ENCODE data around the gene LRTM2.

LRTM2 gene

GRCh38 chr12:1877169-1877878 lies 57.0 kb downstream of the LRTM2 start:
- Histone ChIP-seq H3K27me3 (peaks cover 13% of the 10 kb centered on the region), H3K36me3 (no peaks in the 10 kb centered on the region), H3K9me3 (no peaks in the 10 kb centered on the region), H3K27ac (no peak overlapping the region), H3K4me3 (ENCODE audit: low read depth in 1 of 2, low read length in 1 of 2) (no peak overlapping the region), H3K4me1 (ENCODE audit: control insufficient read depth in 1 of 2, insufficient read depth in 1 of 2, low read depth in 1 of 2, low read length in 1 of 2) (no peaks in the 10 kb centered on the region)
- no peak for TF ChIP-seq CTCF (IDR thresholded peaks at IDR 0.05)

GRCh38 chr12:1878214-1878613 lies 57.8 kb downstream of the LRTM2 start:
- H3K27ac ChIP-seq = no peak overlapping the region
- H3K9me3 ChIP-seq = no peaks in the 10 kb centered on the region
- H3K36me3 ChIP-seq = no peaks in the 10 kb centered on the region
- no peaks in the 10 kb centered on the region for H3K4me1 ChIP-seq (ENCODE audit: control insufficient read depth in 1 of 2, insufficient read depth in 1 of 2, low read depth in 1 of 2, low read length in 1 of 2)
- peaks cover 13% of the 10 kb centered on the region for H3K27me3 ChIP-seq
- no peak overlapping the region for H3K4me3 ChIP-seq (ENCODE audit: low read depth in 1 of 2, low read length in 1 of 2)
- TF ChIP-seq CTCF (IDR thresholded peaks at IDR 0.05) = no peak

- Histone ChIP-seq H3K9me3 (no peaks in the 10 kb centered on the region), H3K4me1 (ENCODE audit: control insufficient read depth in 1 of 2, insufficient read depth in 1 of 2, low read depth in 1 of 2, low read length in 1 of 2) (no peaks in the 10 kb centered on the region), H3K36me3 (no peaks in the 10 kb centered on the region), H3K4me3 (ENCODE audit: low read depth in 1 of 2, low read length in 1 of 2) (no peak overlapping the region), H3K27me3 (peaks cover 13% of the 10 kb centered on the region), H3K27ac (no peak overlapping the region)
- no peak for TF ChIP-seq CTCF (IDR thresholded peaks at IDR 0.05)
Observed at GRCh38 chr12:1878695-1879094, 58.3 kb downstream of the LRTM2 start.

- Histone ChIP-seq H3K9me3 (no peaks in the 10 kb centered on the region), H3K36me3 (no peaks in the 10 kb centered on the region), H3K4me3 (ENCODE audit: low read depth in 1 of 2, low read length in 1 of 2) (no peak overlapping the region), H3K27me3 (peaks cover 7% of the 10 kb centered on the region), H3K4me1 (ENCODE audit: control insufficient read depth in 1 of 2, insufficient read depth in 1 of 2, low read depth in 1 of 2, low read length in 1 of 2) (no peaks in the 10 kb centered on the region), H3K27ac (no peak overlapping the region)
- TF ChIP-seq CTCF (IDR thresholded peaks at IDR 0.05) = no peak
Observed at GRCh38 chr12:1879633-1880032, 59.3 kb downstream of the LRTM2 start.

GRCh38 chr12:1880153-1880845 lies 59.9 kb downstream of the LRTM2 start:
- TF ChIP-seq CTCF (IDR thresholded peaks at IDR 0.05) = no peak
- H3K36me3 ChIP-seq = no peaks in the 10 kb centered on the region
- H3K9me3 ChIP-seq = no peaks in the 10 kb centered on the region
- H3K4me3 ChIP-seq (ENCODE audit: low read depth in 1 of 2, low read length in 1 of 2) = no peak overlapping the region
- no peak overlapping the region for H3K27ac ChIP-seq
- peaks cover 5% of the 10 kb centered on the region for H3K27me3 ChIP-seq
- no peaks in the 10 kb centered on the region for H3K4me1 ChIP-seq (ENCODE audit: control insufficient read depth in 1 of 2, insufficient read depth in 1 of 2, low read depth in 1 of 2, low read length in 1 of 2)
